ENCODE results near the gene CNN3.

CNN3 gene

DNA sequence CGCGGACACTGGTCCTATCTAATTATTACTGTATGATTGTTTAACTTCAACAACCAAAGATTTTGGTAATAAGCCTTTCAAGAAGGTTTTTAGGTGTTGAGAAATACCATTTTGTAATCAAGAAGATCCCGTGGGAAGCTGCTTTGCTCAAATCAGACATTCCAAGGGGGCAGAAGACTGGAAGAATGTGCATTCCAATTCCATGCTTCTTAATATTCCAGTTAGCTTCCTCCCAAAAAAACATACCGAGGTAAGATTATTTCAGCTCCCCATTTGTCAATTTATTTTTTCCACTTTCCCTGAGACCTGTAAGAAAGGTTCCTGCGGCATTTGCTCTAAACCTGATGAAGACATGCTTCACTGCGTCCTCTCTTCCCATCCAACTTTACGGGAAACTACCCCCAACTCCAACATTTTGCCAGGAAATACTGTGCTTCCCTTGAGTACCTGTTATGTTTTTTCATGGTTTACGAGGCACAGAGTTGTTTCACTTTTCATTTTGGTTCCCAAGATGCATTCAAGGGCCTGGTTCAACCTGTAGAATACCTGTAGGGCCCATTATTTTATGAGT, 4.1 kb downstream of the CNN3 start:
- no peak for DNase-seq

DNA sequence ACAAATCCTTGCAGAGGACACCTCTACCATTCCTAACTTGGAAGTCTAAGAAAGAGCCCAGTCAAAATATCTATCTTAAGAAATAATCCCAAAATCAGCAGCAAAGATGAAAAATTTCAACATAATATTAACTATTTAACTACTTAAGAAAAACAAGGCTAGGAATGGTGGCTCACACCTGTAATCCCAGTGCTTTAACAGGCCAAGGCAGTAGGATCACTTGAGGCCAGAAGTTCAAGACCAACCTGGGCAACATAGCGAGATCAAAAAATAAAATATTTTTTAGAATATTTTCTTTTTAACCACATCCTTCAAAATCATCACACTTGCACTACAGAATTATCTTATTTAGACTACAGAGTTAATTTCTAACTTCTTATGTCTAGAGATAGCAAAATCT, 4.9 kb downstream of the CNN3 start:
- no peak for DNase-seq

DNA sequence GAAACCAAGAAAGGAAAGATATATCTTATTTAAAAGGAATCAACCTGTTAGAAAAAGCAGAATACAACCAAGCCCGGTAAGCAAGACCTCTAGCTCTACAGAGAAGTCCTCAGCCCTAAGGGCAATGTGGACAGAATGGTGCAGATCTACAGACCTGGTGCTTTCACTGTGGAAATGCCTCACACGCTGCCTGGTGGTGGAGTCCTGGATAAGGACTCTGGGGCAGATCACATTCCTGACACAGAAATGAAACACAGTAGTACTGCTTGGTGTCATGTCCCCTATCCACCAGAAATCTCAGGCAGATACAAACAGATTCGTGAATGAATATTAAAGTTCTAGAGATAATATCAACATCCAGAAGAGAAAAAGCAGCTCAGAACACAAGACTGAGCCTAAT, 6.8 kb downstream of the CNN3 start:
- no peak for DNase-seq

DNA sequence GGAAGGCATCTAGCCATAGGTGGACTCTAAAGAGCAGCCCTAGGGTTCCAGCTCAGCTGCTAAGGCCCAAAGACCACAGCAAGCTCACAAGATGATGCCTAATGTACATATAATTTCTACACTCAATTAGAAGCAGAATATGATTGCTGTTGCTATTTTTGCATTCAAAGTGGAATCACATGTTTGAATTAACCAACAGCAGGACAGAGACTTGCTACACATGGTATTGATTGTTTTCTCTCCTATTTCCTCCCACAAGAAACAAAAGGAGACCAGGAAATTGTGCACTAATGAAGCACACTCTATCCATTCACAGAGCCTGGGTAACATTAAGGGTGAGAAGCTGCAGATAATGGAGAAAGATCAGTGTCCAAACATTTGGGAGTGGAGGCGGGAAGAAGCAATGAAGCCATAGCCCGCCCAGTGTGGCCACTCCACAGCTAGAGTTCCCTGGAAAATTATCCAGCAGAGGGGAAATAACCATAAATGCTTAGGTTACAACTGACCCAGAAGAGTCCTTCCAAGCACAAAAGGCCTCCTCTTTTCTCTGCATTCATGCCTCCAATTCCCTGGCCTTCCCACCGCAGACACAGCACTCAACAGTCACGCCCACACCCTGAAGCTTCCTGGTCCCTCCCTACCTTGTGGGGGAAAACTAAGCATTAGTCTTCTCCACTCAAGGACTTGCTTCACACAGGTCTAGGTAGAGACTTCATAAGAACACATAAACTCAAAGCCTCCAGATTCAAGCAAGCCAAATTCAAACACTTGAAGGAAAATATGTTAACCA, 7.5 kb downstream of the CNN3 start:
- no peak for DNase-seq

DNA sequence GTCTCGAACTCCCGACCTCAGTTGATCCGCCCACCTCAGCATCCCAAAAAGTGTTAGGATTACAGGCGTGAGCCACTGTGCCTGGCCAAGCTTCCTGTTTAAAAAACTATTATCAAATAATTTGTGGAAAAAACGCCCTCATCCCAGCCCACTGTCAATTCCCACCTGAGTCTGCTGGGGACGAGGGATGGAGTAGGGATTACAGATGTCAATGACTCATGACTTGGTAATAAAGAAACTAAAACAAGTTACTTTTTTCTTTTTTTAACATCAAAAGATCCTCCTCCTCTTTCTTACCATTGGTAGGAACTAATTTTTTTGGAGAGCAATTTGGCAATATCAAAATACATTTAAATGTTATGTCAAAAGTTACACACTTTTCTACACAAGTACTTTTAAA, 9.7 kb downstream of the CNN3 start:
- no peak for DNase-seq

DNA sequence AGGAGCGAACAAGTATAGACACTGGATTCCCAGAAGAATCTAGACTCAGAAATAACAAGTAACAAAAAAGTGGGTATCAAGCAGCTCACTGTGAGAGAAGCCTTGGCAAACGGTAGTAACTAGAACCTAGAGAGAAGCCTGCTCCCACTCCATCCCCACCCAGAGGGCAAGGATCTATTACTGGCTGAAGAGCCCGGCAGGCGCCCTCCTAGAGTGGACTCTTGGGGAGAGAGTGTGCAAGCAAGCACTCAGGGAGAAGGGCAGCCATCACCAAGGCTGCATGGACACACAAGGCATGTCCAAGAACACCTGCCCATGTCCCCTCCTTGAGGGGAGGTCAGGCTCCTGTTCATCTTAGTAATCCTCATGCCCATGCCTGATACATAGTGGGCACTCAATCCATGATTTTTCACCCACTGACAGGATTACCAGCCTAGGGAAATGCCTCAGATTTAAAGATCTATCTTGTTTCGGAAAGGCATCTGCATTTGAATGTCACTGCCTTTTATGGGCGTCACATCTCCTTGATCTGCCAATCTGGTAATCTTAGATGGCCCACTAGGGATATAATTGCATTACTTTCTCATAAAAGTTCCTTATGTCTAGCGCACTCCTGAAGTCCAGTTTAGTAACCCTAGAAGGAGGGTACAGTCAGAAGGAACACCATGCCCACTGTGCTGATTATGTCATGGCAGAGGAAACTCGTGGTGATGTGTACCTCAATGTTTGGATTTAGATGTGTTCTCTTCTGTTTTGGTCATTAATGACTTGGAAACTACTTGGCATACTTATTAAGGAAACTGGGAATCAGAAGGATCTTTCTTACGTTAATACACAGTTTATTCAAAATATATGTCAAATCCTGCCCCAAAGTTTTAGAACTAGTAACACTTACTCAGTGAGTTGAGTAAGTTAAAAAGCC, 14.4 kb downstream of the CNN3 start:
- DNase-seq = no peak

DNA sequence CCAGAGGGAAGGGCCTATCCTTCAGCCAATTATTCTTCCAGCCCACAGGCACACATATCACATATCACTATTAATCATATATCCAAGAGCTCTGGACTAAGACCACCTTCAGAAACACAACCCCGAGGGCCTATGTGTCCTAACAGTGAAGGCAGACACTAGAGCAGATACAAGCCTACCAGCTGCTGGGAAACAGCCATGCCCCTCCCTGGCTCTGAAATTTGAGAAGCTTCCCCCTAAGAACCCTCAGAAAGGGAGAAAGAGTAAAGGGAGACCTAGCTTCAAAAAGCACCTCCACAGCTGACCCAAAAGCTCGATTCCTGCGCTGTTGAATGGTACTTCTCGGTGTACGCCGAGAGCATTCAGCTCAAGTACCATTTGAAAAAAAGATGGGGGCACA, 17.4 kb downstream of the CNN3 start:
- no peak for DNase-seq

DNA sequence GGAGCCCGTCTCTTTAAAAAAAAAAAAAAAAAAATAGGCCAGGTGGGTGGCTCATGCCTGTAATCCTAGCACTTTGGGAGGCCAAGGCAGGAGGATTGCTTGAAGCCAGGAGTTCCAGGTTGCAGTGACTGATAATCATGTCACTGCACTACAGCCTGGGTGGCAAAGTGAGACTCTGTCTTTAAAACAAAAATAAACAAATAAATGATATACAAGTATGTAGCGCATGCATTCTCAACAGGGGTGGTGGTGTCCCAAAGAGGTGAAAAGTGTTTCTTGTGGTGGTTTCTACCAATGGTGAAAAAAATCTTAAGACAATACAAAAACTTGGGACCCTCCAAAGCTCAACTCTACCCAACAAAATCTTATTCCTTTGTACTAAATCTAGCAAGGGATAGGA, 17.9 kb downstream of the CNN3 start:
- no peak for DNase-seq

DNA sequence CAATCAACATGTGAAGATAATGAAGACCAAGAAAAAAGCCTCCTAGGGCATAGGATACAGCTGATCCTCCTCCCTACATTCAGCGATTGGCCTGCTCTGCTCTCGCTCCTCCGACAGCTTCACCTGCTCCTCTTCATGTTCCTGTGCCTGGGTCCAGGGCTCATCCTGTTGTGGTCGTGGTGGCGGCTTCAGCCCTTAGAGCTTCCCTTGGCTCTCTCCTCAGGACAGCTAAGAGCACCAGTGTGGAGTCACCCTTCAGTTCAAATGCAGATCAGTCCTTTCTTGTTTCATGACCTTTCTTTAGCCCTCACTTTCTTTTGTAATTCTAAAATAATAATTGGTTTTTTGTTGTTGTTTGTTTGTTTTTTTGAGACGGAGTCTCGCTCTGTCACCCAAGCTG, 18.7 kb downstream of the CNN3 start:
- DNase-seq = no peak

DNA sequence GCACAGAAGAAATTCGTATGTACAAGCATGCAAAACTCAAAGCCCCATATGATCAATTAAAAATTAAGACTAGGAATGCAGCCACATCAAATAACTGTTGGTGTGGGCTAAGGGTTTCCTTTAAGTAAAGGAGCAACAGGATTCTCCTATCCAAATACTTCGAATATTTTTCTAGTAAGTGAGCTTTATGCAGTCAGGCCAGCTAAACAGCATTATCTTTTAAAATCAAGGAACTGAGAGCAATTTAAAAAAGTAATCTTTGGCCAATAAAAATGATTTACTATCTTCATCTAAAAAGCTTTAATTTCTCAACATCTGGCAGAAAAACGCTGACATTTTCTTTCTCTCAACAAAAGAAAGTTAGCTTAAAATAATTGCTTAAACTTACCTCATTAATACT, 19.8 kb downstream of the CNN3 start:
- no peak for DNase-seq

DNA sequence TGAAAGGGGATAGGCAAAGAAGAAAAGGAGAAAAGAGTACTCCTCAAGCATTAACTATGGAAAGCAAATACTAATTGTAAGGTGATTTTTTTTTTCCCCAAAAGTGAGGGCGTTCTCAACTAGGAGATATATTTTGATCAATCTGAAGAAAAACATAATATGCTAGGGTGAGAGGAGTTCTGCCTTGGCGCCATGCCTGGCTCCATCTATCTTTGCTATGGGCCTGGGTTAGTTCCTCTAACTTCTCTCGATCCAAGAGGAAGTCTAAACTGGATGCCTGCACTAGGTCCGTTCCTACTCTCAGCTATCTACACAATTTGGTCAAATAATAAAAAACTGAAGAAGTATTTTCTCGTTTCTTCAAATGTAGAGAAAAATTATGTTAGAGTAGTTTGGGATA, 20.5 kb downstream of the CNN3 start:
- DNase-seq = no peak

DNA sequence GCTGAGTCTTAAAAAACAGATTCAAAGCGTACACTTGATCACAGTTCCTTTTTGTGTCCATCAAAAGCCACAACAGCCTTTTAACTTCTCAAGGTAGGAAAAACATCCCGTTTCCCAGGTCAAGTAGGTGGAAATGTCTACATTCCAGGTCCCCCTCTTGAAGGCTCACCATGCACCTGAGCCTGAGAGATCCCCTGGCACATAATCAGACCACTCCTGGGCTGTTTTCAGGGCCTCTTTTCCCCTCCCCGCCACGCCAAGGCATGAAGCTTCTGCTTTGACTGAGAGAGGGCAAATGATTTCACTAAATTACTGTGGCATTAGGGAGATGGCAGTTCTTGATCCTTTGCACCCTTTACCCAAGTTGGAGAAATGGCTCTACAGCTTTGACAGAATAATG, 21.7 kb downstream of the CNN3 start:
- DNase-seq = no peak

DNA sequence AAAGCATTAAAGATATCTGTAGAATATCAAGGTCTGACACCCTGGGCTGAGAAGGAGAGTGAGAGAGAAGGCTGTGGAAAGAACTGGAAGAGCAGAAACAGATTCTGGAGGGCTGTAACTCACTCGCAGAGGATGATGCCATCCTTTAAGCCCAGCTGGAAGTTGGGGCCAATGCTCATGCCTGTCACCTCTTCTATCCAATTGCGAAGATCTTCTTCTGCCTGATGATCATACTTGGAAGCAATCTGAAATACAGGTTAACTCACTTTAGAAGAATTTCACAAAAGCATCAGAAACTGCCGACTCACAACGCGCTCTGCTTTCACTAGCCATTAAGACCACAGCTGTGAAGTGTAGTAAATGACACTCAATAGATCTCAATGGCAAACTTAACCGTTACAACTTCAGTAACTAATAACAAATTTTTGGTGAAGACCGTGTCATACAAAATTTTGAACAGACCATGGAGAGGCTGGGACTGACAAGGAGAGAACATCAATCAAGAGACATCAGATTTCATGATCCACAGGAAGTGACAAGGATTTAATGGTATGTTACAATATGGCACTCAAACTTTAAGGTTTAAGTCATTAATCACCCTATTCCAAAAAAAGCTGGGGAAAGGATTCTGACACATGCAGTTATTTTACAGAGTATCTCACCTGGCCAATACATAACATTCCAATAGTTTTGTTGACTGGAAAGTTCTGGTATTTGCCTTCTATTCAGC, 23.5 kb downstream of the CNN3 start:
- no peak for DNase-seq

DNA sequence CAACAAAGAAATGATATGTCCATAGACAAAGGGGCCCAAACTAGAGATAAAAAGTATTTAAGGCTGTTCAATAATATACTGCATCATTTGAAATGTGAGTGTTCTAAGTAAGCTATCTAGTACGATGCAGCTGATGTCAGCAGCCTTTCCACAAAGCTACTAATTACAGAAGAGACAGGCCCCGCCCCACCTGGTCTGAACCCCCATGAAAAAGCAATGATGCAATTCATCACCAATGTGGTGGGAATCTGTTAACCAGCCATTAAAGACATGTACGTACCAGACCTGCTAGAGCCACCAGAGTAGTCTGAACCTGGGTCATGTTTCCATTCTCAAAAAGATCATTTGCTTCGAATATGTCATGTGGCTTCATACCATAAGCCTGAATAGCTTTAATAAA, 25.1 kb downstream of the CNN3 start:
- DNase-seq = no peak

DNA sequence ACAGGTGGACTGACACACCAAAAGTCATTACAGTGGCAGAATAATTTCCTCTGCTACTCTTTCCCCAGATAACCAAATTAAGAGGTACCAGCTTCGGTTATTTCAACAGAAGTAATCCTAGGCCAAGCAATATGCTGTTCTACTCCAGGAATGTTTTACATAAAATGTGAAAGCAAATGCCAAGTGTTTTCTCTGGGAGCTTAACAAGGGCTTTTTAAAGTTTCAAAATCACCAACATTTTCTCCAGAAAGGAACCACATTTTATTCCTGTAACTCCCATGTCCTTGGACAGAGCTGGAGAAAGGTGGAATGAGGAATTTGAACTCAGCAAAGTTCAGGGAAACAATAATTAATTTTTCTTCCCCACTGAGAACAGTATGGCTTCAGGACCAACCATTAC, 27.2 kb downstream of the CNN3 start:
- no peak for DNase-seq

DNA sequence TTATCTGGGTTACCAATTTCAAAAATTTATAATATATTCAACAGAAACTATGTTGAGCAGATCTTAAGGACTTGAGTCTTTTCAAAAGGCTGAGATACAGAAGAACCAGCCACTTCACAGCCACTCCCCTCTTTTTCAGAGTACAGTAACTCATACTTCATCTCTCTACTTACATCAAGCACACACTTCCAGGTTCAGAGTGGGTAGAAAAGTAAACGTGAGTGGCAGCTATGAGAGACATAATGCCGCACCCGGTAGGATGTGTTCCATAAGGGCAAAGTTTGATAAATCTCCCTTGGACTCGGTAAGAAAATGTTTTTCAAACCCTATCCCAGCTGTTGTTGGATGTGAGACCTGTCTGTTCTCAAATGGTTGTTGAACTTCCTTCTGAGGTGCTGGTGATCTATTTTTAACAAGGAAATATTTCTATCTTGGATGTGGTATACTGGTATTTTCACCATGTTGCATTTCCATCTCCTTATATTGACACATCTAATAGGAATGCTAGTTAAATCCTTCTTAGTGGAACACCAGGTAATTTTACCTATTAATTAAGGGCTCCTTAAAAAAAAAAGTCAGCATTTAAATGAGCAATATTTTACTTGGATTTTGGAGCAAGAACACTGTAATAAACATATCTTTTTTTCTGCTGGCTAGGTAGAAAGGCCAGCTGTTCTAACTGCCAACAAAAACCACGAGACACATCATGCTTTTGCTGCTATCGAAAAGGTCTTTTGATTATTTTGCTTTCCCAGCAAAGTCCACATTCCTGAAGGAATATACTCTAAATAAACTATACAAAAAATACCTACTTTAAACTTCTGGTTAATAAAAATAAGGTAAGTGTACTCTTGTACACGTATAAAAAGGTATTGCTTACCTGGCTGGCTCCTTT, 28.2 kb downstream of the CNN3 start:
- no peak for DNase-seq

DNA sequence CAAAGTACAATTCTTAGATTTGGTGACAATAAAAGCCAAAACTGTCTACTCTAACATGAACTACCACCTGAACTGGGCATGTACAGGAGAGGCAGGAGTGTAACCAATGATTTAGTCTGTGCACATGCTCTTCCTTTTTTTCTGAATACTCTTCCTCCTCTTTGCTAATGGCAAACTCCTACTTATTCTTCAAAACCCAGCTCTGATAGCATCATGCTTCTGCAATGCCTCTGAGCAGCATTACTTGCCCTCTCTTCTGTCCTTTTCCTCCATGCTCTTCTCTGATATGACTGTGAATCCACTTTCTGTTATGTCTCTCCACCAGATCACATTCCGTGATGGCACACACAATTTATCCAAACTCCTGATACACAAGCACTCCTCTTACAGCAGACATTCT, 31.4 kb downstream of the CNN3 start:
- DNase-seq = no peak

DNA sequence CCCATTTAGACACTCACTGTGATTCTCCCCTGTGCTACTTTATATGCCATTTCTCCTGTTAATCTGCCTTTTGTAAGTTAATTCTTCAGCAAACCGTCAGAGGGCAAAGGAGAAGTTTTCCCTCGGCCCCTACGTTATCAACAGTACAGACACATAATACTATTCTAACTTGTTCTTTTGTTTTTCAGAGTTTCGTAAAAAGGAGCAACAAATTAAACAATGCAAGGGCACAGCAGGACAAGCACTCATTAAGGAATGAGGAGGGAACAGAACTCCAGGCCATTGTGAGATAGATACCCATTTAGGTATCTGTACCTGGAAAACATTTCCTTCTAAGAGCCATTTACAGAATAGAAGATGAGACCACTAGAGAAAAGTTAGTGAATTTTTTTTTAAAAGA, 32.3 kb downstream of the CNN3 start:
- DNase-seq = no peak

DNA sequence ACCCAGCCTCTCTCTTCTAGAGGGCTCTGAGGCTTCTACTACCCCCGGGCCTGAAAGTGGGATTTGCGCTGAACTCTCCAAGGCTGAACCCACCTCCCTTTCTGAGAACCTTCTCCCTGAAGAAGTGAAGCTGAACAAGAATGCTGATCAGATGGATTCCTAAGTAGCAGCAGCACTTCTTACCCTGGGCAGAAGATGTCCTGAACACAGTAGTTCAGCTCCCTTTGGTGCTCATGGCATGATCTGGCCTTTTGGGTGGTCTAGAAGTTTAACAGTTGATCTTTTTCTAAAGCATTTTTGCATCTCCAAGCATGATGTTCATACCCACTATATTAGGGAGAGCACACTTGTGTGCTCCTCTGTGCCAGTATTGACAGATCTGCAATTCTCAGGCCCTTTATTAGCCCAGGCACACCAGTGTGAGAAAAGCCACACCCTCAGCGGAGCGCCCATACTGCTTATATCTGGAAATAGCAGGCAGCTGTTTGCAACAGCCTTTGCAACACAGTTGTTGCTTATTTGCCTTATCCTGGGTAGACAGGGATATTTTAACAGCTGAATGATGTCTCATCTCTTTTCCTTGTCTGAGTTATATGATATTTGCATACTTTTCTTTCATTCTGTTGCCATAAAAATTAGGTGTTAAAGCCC, 34.2 kb downstream of the CNN3 start:
- no peak for DNase-seq

DNA sequence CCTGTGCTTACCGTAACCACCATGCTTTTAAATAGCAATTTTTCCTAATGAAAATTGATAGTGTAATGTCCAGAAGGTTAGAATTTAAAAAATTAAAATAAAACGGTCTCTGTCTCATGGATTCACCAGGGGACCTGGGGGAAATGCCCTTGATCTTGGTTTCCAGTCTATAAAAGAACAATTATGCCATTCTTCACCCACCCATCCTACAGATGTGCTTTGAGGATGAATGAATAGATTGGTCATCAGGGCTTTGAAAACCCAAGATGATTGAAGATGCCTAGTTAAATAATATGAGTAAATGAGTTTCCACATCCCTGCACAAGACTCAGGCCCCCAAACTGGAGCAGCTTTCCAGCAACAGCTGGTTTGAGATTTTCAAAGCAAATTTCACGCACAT, 38.7 kb downstream of the CNN3 start:
- DNase-seq = no peak

DNA sequence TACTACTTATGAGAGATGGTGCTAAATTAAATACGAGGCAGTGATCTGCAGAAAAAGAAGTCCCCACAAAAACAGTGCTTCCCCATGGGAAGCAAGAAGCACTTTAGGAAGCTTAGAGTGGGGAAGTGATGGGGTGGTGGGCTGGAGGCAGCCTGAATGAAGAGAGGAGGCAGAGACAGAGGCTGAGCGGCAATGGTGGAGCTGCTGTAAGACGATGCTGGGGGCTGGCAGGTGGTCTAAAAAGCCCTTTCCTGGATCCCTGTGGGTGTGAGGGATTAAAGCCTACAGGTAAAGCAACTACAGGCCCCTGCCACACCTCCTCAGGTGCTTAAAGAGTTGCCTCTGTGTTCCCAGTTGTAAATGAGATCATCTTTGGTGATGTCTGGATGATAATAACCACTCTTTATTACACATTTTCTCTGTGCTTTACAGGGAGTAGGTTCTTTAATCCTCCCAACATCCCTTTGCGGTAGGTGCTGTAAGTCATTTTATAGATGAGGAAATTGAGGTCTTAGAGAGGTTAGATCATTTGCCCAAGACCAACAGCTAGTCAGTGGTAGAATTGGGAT, 39.2 kb downstream of the CNN3 start:
- DNase-seq = no peak

All from stimulated activated naive CD4-positive, alpha-beta T cell treated with Interleukin-2 at 50 U/mL for 16 hours (primary cell).